Measurements from ENCODE around the gene SYNPR.

The SYNPR gene

DNA sequence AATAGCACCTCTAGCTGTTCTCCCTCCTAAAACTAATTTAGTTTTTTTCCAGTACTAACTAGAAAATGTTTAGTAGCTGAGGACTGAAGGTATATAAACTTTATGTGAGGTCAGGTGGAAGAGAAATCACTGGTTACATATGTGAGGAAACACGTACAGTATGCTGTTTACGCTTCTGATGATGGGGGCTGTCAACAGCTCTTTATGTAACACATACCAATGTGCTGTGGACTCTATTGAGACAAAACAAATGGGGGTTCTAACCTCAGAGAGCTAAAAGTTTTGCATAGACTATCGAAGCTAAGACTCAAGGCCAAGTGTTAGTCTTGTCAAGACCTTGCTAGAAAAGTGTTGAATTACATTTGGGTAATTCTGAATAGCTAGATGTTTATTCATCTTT, 107.5 kb downstream of the SYNPR start:
- DNase-seq: no peak

DNA sequence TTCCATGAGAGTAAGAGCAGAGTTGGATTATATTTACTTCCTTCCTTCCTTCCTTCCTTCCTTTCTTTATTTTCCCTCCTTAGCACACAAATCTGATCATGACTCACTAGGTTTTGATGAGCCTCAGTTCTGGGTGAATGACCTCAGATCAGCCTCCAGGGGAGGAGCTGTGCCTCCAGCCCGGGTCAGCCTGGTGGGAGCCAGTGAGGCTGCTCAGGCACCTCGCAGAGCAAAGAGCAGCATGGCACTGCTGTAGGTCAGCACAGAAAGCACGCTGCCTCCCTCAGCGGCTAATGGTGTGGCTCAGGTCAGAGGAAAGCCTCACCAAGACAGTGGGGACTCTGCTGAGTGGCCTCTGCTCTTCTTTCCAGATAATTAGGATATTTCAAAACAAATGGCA, 108.5 kb downstream of the SYNPR start:
- DNase-seq: no peak

DNA sequence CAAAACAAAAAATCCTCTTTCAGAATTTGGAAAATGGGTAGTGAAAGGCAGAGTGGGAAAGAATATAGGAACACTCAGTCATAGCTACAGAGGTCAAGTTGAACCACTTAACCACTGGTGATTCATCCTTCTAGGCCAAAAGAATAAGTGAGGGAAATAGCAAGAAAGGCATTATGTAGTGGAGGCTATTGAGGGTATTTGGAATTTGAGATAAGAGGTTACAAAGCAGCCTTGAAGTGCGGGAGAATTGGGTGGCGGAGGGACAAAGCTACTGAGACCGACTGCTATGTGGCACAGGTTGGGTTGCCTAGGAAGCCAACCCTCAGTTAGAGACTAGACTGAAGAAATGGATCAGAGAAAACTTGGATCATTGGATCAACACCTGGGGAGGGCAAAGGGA, 109.5 kb downstream of the SYNPR start:
- DNase-seq: no peak

DNA sequence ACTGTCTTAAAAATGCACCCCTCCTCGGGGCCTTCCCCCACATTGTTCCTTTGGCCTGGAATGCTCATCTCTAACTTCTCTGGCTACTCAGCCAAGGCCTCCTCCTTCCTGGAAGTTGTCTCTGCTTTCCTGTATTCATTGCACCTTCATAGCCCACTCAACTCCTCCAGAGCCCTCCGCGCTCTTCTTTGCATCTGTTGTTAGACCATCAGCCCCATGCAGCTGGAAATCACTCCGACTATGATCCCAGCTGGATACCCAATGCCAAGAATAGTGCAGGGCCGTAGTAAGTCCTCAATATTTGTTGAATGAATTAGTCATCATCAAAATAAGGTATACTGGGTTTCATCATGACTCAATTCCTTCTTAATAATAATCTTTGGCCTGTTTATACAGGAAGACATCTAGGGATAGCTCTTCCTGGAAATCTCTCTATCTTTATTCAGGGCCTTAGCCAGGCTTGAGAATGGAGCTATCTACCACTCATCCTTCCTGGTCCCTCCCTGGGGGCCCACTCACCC, 112.7 kb downstream of the SYNPR start:
- no peak for DNase-seq

DNA sequence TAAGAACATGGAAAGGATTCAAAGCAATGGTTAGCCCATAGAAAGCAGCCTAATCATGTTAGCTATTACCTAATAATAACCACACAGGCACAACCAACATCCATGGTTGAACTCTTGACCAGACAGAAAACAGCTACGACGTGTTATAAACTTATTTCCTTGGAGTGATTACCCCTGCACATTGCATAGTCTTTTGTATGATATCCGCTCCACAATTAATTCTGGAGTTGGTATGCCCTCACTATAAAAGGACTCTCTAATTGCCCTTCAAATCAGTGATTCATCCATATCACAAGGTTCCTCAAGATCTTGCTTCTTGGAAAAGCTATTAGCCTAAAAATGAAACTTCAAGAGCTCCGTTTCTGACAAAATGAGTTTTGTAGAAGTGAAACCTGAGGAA, 117.9 kb downstream of the SYNPR start:
- DNase-seq: no peak

DNA sequence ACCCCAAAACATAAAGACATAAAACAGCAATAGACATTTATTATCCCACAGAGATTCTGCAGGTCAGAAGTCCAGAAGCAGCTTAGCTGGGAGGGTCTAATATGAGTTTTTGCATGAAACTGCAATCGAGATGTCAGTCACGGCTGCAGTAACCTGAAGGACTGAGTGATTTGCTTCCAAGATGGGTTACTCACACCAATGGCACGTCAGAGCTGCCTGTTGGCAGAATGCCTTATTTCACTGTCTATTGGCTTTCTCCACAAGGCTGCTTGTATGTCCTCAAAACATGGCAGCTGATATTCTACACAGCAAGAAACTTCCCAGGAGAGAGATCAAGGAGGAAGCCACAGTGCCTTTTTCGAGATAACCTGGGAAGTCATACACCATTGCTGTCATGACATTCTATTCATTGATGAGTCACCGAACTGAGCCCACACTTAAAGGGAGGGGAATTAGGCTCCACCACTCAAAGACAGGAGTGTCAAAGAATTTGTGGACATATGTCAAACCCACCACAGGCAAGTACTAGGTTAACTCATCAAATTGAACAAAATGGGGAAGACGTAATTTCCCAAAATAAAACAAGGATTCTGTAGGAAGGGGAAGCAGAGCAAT, 122.2 kb downstream of the SYNPR start:
- no peak for DNase-seq

DNA sequence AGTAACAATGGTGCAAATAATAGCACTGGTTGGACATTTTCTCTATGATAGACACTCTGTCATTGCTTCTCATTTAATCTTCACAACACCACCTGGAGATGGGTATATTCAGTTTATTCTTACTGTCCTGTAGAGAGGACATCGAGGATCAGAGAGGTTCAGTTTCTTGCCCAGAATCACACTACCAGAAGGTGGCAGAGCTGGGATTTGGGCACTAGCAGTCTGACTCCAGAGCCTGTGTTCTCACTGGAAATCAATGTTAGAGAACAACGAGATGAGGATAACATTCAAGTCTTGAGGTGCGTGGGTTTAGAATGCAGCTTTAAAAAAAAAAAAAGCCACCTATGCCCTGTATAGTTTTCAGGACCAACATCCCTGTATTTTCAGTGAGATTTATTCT, 127.8 kb downstream of the SYNPR start:
- no peak for DNase-seq

DNA sequence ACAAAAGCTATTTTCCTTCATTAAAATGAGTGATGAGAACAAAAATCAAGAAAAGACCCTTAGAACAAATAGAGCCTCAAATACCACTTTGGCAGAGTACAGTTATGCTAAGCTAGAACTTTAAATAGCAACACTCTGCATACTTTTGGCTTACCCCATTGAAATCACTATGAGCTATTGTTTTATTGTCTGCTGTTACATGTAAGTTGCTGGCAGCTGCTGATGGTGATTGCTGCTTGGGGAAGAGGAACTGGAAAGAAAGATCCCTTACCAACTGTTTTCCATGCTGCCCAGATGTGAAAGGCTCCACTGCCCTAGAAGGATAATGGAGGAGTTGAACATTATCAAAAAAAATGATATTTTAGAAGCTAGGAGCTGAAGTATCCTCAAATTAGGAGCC, 135.4 kb downstream of the SYNPR start:
- no peak for DNase-seq

DNA sequence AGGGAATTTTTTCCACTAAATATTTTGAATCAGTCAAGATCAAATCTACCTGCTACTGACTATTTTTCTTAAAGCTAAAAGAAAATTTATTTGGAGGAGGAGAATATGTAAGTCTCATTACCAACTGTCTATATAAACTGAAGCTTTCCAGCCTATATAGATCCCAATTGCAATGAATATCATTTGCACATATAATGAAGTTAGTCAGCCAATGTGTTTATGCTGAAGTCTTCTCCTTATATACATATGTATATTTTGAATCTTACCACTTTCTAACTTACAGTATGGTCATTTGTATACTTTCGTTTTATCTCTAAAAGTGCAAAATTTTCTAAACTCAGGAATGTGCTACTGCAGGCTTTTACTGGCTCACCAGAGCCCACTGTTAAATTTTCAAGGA, 136.5 kb downstream of the SYNPR start:
- DNase-seq: no peak

DNA sequence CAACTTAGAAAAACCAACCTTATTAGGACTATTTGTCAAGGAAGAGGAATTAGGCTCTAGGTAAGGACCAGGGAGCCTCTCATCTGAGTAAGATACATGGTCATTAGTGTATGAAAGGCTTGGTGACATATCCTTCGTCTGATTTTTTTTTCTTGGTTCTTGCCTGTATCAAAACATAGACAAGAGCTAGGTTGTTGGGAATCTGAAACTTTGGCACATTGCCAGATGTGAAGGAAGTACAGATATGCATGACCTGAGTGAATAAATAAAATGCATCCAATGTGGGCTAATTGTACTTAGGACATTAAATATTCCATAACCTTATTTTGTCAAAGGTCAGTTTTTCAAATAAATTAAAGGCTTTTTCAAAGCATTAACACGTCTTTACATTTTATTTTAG, 151.8 kb downstream of the SYNPR start:
- no peak for DNase-seq

DNA sequence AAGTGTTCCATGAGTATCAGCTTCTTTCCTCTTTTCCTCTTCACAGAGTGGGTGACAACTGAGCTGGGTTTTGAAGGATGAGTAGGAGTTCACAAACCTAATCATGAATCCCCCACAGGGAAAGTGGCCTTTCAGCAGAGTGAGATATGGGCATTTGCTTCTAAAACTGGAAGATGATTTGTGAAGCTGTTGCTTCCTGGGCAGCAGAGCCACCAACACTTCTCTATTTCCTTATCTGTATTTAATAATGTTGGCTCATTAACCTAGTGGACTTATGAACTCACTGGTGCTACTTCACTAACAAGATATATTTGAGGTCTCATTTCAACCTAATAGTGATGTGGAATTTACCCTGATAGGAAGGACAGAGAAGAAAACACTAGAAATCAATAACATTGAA, 152.8 kb downstream of the SYNPR start:
- no peak for DNase-seq

DNA sequence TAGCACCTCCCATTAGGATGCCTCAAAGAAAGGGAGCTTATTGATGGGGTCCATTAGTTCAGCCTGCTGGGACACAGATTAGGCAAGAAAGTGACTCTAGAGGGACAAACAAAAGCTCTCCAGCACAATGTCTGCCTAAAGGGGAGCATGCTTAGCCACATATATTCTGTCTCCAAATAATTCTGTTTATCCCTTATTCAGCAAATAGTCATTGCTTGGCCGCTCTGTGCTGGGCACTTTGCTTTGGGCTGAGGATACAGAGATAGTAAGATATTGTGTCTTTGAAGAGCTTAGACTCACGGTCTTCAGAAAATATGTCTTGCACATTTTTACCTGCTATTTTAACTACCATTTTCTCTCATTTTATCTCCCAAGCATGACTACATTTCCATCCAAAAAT, 159.8 kb downstream of the SYNPR start:
- no peak for DNase-seq

DNA sequence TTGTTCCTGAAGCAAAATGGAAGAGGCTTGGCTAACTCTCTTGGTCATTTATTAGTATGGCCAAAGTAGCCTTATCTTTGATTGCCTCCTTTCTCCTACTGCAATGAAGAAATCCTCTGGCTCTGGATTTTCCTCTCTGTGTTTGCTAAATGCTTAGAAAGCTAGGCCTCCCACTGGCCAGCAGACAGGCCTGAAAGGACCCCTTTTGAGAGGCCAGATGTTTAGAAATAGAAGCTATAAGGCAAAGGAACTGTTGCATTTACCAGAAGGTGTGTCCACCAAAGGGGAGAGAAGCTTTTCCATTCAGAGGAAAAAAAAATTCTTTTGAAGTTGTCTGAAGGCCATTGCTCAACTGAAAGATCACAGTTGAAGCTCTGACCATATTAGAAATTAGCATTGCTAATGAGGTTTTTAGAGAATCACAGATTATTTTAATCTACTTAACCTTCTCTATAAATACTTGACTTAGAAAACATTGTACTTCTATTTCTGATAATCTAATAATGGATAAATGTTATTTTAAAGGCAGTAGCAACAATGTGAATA, 160.8 kb downstream of the SYNPR start:
- DNase-seq: no peak

DNA sequence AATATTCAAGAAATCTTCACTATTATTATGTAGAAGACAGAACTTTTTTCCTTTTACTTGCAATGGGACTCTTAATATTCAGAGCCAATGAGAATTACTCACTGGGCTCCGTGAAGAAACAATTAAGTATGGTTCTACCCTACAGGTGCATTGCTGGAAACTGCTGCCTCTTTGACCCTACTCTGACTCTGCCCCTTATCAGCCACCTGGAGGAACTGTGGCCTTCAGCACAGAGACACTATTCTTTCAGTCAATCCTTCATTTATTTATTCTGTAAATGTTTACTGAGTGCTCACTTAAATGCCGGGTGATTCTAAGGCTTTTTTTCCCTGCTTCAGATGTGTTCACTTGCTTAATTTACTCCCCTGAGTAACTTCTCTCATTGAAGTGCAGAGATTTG, 163.2 kb downstream of the SYNPR start:
- DNase-seq: no peak

DNA sequence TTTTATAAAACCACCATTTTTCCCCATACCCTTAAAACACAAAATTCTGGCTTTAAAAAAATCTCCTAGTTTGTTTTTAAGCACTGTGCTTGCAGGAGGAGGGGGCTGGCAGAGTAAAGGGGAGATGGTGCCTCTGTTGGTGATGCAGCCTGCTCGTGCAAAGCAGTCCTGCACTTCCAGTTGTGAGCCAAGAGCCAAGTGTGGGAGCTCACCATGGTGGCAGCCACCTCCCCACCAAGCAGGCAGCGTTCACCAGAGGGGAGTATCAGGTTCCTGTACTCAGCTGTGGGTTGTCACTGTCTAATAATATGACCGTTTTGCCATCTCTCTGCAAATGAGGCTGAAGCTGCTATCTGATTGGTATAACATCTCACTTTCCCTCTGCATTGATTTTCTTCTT, 164.8 kb downstream of the SYNPR start:
- DNase-seq: no peak

DNA sequence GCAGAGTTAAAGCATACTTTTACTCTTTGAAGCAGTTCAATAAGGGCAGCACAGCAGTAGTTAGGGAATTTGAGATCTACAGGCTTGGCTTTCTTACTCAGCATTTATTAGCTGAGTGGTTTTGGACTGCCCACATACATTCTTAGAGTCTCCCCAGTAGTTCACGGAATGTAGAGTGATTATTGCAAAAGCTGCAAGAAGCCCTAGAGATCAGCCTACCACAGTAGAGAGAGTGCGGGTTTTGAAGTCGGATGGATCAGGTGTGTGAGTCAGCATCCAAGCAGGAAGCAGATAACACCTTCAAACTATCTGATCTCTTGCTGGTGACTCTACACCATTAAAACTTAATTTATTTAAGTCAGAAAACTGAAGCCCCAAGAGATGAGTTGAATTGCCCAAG, 171.9 kb downstream of the SYNPR start:
- DNase-seq: no peak

DNA sequence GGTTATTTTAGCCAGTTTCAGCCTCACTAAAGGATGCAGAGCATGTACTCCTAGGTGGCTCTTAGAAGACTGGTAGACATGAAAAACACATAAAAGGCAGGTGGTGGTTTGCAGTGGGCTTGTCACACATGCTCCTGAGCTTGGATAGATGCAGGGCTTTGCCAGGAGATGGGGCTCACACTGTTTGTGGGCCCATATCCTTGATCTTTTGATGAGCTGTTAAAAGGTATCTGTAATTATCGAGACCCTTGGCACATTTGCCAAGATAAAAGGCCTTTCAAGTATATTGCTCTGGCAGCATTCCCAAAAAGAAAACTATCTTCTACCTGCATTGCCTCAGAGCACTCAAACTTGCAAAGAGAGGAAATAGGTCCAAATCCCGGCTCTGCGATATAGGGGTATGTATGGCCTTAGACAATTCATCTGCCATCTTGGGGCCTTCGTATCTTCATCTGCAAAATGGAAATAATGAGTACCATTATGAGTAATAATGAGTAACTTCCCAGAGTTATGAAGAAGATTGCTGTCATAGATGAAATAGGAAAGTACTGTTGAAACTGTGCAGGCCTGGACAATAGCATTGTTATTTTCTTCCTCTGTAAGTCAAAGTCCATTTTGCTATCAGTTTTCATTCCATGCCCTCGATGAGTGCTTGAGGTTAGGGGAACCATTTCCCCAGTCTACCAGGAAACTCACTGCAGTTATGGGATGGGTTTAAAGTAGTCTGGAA, 172.7 kb downstream of the SYNPR start:
- no peak for DNase-seq

DNA sequence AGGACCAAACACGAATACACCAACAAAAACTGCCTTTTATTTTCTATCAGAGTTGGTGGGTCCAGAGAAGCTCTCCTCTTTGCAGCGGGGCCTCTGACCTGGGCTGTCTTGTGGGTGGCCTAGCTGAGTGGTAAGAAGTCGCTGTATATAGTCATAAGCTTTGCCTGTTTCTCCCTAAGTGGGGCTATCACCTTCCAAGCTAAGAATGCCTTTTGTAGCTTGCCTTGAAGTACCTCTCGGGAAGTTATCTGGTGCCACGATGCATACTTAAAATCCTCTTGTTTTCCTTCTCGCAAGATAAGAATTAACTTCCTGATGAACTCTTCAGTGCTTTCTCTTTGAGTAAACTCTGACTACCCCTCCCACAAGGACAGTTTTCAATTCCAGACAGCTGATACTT, 178.8 kb downstream of the SYNPR start:
- DNase-seq: no peak

DNA sequence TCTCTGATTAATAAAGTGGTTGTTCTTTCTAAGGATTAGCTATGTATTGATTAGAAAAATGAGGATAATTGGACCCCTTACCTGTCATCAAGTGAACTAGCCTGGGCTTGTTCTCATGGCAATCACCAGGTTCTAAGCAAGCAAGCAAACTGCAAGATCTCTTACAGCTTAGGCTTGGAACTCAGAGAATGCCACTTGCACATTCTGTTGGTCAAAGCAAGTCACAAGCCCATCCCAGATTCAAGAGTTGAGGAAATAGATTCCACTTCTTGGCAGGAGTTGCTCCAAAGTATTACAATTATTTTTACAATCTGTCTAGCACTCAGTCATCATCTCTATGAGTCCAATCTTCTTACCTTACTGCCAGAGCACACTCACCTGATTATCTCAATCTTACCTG, 180.3 kb downstream of the SYNPR start:
- no peak for DNase-seq

DNA sequence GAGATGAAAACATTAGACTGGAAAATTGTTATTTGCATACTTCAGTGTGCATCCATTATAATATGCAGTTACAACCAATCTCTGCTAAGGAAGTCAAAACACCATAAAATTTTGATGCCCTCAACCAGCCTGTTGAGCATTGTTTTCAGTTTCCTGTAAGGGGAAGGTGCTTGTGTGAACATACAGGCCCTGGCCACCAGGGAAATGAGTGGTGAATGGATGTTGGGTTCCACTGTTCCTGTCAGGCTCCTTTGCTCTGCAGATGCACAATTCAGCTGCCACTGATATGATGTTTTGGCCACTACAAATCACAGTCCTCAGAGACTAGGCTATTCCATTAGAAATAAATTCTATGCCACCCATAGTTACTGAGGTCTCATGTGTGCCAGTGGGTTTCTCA, 184.6 kb downstream of the SYNPR start:
- no peak for DNase-seq

DNA sequence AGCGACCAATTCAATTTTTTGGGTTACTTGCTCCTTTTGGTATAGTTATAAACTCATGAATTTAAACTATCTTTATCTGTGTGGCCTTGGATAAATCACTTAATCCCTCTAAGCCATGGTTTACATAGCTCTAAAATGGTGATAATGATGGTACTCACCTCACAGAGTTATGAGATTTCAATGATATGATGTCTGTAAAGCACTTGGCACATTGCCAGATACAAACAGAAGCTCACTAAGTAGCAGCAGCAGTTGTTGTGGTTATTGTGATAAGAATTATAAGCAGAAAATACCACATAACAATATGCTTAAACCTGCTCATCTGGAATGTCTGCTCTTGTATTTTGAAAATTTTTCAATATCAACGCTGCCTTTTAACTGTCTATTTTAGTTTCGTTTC, 189.3 kb downstream of the SYNPR start:
- no peak for DNase-seq

DNA sequence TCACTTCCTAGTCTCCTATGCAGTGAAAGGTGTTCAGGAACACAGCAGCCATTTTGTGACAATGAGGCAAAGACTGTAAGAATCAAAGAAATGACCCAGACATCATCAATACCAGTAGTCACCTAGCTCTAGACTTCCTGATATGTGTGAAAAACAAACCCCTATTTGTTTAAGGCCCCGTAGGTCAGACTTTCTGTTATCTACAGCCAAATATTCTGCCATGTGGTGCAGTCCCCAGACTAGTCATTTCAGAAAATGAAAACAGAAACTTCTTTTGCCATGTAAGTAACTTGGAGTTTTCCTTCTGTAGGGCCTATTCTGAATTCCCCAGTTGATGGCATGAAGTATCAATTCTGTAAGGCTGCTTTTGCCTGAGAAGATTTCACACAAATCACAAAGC, 192.6 kb downstream of the SYNPR start:
- DNase-seq: no peak

DNA sequence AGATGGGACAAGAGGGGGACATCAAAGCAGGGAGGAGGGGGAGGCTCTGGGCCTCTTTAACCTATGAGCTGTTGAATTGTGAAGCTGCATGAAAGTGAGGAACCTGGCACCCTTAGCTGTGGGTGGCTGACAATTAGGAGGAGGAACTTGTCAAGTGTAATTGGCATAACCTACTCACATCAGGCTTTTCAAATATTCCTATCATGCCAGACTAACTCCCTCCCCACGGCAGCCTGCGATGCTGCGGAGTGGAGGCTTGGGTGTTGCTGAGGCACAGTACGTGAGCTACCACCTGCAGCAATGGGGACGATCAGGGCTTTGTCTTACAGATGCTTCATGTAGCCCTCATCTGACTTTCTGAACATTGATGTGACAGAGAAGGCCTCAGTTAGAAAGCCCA, 193.7 kb downstream of the SYNPR start:
- DNase-seq: no peak

DNA sequence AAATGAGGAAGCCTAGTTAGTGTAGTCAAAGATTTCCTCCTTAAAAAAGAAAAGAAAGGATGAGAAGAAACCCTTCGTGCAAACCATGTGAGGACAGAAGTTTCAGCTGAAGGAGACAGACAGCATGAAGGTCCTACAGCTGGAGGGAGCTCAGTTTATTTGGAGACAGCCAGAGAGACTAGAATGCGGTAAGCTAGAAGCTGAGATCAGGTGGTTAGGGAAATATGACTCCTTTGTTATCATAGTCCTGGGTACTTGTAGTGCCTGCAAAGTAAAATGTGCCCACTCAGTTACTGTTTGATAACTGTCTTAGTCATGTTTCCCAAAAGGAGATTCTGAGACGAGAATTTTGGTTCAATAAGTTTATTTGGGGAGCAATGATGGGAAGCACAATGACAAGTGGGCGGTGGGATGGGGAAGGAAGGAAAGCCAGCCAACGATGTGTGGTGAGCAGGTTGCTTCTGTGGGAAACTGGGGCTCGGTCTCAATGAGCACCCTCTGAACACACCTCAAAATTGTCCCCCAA, 195.6 kb downstream of the SYNPR start:
- DNase-seq: no peak

Data from right kidney (tissue), 1 donor.